Psoas muscle (tissue), 8 donors: ENCODE results near the gene ZBTB7A. TPM values are rescaled to one million over a fixed set of nuclear protein-coding genes. Genes with fewer than 3 reads are reported as not detected.

Source experiments
- ATAC-seq, 4 donors: fragments of 200-7000 bp; cut with Tn5 transposase; one replicate each; pipeline ENCODE4 v1.9.1; 2020; ENCODE audit warnings: moderate library complexity in 3 of 4, mild to moderate bottlenecking in 2 of 4
- DNase-seq, 2 donors: peaks; one replicate each; pipeline ENCODE4 v3.0.0-alpha.2; 2020
- H3K27ac ChIP-seq: fragments of 200-600 bp; one replicate; pipeline ENCODE4 v1.8.0; 2022
- H3K27me3 ChIP-seq, 3 donors: fragments of 200-600 bp in 1 of 3; one replicate each; pipeline versions ENCODE4 v1.6.1 to v1.8.0; 2013 to 2022; ENCODE audit warnings: low read length in 2 of 3, mild to moderate bottlenecking in 2 of 3, moderate library complexity in 1 of 3; ENCODE audit not compliant: insufficient read depth in 3 of 3
- H3K36me3 ChIP-seq, 2 donors: fragments of 200-600 bp in 1 of 2; one replicate each; pipeline versions ENCODE4 v1.6.1 to v1.8.0; 2013 to 2022; ENCODE audit warnings: low read depth in 1 of 2, mild to moderate bottlenecking in 1 of 2, moderate library complexity in 1 of 2; ENCODE audit not compliant: insufficient read depth in 1 of 2
- H3K4me1 ChIP-seq: fragments of 200-600 bp; one replicate; pipeline ENCODE4 v1.8.0; 2022
- H3K4me3 ChIP-seq: fragments of 200-600 bp; one replicate; pipeline ENCODE4 v1.8.0; 2022; ENCODE audit warnings: mild to moderate bottlenecking
- H3K9me3 ChIP-seq: fragments of 200-600 bp; one replicate; pipeline ENCODE4 v1.8.0; 2022
- WGBS, 3 donors: extraction: QIAGEN DNeasy Blood & Tissue Kit; methylation state at CpG; one replicate each; pipeline versions ENCODE4 v1.1.6 to v1.1.7; 2013; 5-methylcytosine and 5-hydroxymethylcytosine counted together
- intact Hi-C, 2 donors: fragments of 100-400 bp; cut with DNase I; formaldehyde crosslinking; loops; one replicate each; pipeline versions ENCODE4 v1.11.0 to v1.14.2; 2022
- polyA plus RNA-seq, 3 donors: library from polyadenylated mRNA; stranded (reverse); fragments of 200-250 nt; gene quantifications; one replicate each; pipeline ENCODE4 v1.2.3, GENCODE V29; 2013
- total RNA-seq, 4 donors: library from RNA; stranded (reverse); fragmentation: NEBNext Ultra II Directional in 2 of 4; extraction: Animal tissue kit (Norgen Biotek cat#: 25700) in 2 of 4; gene quantifications; one replicate each; pipeline versions ENCODE4 v1.2.1 to v1.2.4, GENCODE V29; 2021 to 2023
- TF ChIP-seq, protein P1 (sequence below): fragments of 200-600 bp; IDR thresholded peaks from one replicate; pipeline ENCODE4 v1.8.0; 2022; ENCODE audit warnings: antibody characterized with exemption
- donor health status: healthy with polysubstance abuse.
- donor health status: DM: no; HTN: no; CAD: no; lungs with moderate emphysema.
- donor health status: Bipolar disorder and iron deficiency.
- donor health status: healthy.
- donor health status: DM: yes; HTN: yes; CAD: no.
- donor health status: DM: no; HTN: no; CAD: no.
- donor health status: DM: no; HTN: no; CAD: no.
- donor health status: DM: yes; HTN: yes; CAD: no.

Gene ZBTB7A
- total and polyA plus RNA-seq, 7 donors, result 18.5 to 55.9 (median 25.7) TPM

DNA sequence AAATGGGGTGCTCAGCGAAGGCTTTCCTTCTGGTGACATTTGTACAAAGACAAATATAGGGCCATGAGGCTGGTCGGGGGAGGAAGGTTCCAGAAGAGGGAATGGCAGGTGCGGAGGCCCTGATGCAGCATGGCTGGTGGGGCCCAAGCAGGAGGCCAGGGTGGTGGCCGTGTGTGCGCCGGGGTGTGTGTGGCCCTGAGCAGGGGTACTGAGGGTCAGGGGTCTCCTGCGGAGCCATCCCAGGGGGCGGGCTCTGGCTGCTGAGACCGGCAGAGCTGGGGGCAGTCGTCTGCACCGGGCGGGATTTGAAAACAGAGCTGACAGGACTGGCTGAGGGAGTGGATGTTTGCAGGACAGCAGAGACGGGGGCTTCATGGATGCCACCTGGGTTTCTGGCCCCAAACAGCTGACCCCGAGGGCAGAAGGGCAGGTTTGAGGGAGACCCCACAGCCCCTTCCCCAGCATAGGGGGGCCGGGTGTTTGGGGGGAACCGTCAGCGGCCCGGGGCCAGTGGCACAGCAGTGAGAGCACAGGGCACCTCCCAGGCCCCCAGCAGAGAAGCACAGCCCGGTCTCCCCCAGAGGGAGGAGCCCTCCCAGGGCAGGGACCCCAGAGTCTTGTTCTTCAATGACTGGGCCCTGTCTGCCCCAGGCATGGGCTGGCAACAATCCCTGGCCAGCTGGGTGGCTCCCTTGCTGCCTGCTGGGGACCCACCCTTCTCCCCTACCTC is 47.8 kb downstream of the ZBTB7A start:
- Histone ChIP-seq H3K4me1 (peaks cover 35% of the 10 kb centered on the region), H3K27ac (no peak overlapping the region), H3K36me3 (peaks cover 0 to 22% of the 10 kb centered on the region in 2 donors), H3K9me3 (no peaks in the 10 kb centered on the region), H3K27me3 (no peaks in the 10 kb centered on the region), H3K4me3 (no peak overlapping the region)
- TF ChIP-seq, protein P1, sequence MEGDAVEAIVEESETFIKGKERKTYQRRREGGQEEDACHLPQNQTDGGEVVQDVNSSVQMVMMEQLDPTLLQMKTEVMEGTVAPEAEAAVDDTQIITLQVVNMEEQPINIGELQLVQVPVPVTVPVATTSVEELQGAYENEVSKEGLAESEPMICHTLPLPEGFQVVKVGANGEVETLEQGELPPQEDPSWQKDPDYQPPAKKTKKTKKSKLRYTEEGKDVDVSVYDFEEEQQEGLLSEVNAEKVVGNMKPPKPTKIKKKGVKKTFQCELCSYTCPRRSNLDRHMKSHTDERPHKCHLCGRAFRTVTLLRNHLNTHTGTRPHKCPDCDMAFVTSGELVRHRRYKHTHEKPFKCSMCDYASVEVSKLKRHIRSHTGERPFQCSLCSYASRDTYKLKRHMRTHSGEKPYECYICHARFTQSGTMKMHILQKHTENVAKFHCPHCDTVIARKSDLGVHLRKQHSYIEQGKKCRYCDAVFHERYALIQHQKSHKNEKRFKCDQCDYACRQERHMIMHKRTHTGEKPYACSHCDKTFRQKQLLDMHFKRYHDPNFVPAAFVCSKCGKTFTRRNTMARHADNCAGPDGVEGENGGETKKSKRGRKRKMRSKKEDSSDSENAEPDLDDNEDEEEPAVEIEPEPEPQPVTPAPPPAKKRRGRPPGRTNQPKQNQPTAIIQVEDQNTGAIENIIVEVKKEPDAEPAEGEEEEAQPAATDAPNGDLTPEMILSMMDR, result no peak
- ATAC-seq (no peak), DNase-seq (no peak)
- 90 to 92% (median 91%) methylated on average over 19 of the region's 19 CpGs for WGBS, 3 donors
- intact Hi-C loops, result no loop called here

DNA sequence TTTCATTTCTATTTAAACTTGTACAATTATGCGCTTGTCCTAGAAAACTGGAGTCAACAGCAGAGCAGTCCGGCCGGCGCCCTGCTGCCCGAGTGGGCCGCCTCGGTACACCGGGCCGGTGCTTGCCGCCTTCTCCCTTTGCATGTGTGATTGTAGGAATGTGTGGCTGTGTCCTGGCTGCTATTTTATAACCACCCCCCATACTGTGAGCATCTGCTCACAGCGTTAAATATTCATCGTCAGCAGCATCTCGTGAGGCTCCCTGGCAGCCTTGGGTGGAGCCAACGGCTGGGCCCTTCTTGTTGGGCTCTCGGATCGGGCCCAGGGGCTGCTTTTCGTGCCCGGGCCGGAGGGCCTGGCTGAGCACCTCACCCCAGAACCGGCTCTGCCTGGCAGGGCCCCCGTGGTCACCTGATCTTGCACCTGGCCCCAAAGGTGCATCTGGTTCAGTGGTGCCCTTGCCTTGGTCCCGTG is 48.5 kb downstream of the ZBTB7A start:
- Histone ChIP-seq H3K27ac (no peak overlapping the region), H3K4me1 (peaks cover 41% of the 10 kb centered on the region), H3K4me3 (no peak overlapping the region), H3K36me3 (peaks cover 5 to 26% of the 10 kb centered on the region in 2 donors), H3K9me3 (no peaks in the 10 kb centered on the region), H3K27me3 (no peaks in the 10 kb centered on the region)
- TF ChIP-seq, protein P1, result no peak
- no peak for ATAC-seq
- DNase-seq, result no peak
- intact Hi-C loops, result no loop called here
- 82 to 83% (median 83%) methylated on average over 22 of the region's 22 CpGs for WGBS, 3 donors

DNA sequence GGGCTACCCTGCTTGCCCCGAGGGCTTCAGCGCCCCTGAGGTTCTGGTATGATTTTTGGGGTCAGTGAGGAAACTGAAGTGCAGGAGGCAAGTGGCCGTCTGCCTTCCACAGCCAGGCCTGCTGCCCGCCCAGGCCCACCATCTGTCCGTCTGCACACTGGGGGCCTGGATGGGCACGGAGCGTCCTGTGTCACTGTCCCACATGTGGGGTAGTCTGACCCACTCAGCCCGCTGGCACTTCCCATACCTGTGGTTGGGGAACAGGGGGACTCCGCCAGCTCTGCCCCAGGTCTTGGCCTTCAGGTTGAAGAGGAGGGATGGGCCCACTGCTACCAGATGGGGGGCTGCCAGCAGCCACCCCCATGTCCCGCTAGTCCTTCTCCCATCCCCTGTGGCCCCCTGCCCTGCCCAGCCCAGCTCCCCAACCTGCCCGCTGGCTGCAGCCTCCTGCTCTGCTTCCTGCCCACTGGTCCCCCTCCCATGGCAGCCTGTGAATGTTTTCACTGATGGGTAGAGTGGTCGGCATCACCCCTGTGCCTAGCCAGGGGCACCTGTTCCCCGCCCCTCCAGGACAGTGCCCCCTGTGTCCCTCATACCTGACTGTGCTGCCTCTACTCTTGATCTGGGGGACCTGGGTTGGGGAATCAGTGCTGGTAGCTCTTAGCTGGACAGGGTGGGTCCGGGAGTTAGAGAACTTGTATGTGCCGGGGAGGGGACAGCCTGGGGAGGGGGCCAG is 49.6 kb downstream of the ZBTB7A start:
- peaks cover 49% of the 10 kb centered on the region for H3K4me1 ChIP-seq
- H3K9me3 ChIP-seq, result no peaks in the 10 kb centered on the region
- intact Hi-C loops, result no loop called here
- no peak overlapping the region for H3K4me3 ChIP-seq
- peaks cover 5 to 30% of the 10 kb centered on the region in 2 donors for H3K36me3 ChIP-seq
- H3K27ac ChIP-seq, result no peak overlapping the region
- no peak for DNase-seq
- WGBS, 3 donors, result 92 to 97% (median 94%) methylated on average over 12 to 15 of the region's 15 CpGs
- H3K27me3 ChIP-seq, result no peaks in the 10 kb centered on the region
- TF ChIP-seq, protein P1, result no peak
- no peak for ATAC-seq

DNA sequence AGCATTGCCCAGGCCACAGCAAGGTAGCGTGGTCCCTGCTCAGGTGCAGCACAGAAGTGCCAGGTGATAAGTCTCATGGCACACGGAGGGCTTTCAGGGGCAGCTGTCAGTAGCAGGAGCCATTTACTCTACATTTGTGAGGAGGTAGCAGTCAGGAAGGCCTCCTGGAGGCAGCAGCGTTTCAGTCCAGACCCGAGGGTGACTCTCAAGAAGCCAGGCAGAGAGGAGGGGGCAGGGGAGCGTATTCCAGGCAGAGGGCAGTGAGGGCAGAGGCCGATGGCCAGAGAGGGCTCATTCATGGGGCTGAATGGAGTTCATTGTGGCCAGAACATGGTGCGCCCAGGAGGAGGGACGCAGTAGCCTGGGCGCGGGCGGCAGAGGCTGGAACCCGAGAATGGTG is 50.2 kb downstream of the ZBTB7A start:
- TF ChIP-seq, protein P1, result no peak
- Histone ChIP-seq H3K4me3 (peak overlapping the region; percentile 54), H3K4me1 (peaks cover 51% of the 10 kb centered on the region), H3K27ac (peak overlapping the region; percentile 64), H3K36me3 (peaks cover 5 to 30% of the 10 kb centered on the region in 2 donors), H3K9me3 (no peaks in the 10 kb centered on the region), H3K27me3 (no peaks in the 10 kb centered on the region)
- ATAC-seq (peak in 1 of 4 donors; percentile 2), DNase-seq (no peak)
- intact Hi-C loops, result no loop called here
- WGBS, 3 donors, result 78 to 87% (median 79%) methylated on average over 12 of the region's 12 CpGs
